GM18511 (cell line): ENCODE data around the gene PSMA5.
A peak's percentile ranks its signal among the peaks of the same experiment; 100 is the strongest.
"Not testable (repeated sequence)": the region's sequence is repeated elsewhere in the genome, so short reads cannot be mapped to it uniquely, and the experiment has no call there.

ENCODE experiments used
- ATAC-seq: cut with Tn5 transposase; IDR thresholded peaks from one replicate; pipeline ENCODE4 v1.9.1; 2021; ENCODE audit warnings: mild to moderate bottlenecking, moderate library complexity; ENCODE audit not compliant: unreplicated experiment

PSMA5 gene

GRCh38 chr1:109392788-109393616, 33.2 kb downstream of the PSMA5 start:
- no peak for ATAC-seq

GRCh38 chr1:109392037-109392787, 34.0 kb downstream of the PSMA5 start:
- peak; percentile 24 for ATAC-seq

- peak; percentile 89 for ATAC-seq
These were observed 34.6 kb downstream of the PSMA5 start for GRCh38 chr1:109391626-109392025.

- ATAC-seq: no peak
These were observed 35.1 kb downstream of the PSMA5 start for GRCh38 chr1:109391157-109391556.

- ATAC-seq: no peak
These were observed 36.5 kb downstream of the PSMA5 start for GRCh38 chr1:109389638-109390341.

GRCh38 chr1:109388884-109389637, 37.2 kb downstream of the PSMA5 start:
- ATAC-seq: no peak

- no peak for ATAC-seq
These were observed 38.0 kb downstream of the PSMA5 start for GRCh38 chr1:109388208-109388711.

GRCh38 chr1:109386054-109386717, 40.1 kb downstream of the PSMA5 start:
- no peak for ATAC-seq

GRCh38 chr1:109385417-109385816, 40.8 kb downstream of the PSMA5 start:
- ATAC-seq: no peak

- ATAC-seq: no peak
These were observed 42.4 kb downstream of the PSMA5 start for GRCh38 chr1:109383854-109384253.

GRCh38 chr1:109383087-109383779, 43.0 kb downstream of the PSMA5 start:
- ATAC-seq: no peak

- no peak for ATAC-seq
These were observed 44.7 kb downstream of the PSMA5 start for GRCh38 chr1:109381573-109381972.

- no peak for ATAC-seq
These were observed 46.3 kb downstream of the PSMA5 start for GRCh38 chr1:109379907-109380306.

GRCh38 chr1:109379422-109379821, 46.8 kb downstream of the PSMA5 start:
- no peak for ATAC-seq

- ATAC-seq: no peak
These were observed 48.5 kb downstream of the PSMA5 start for GRCh38 chr1:109377698-109378097.

- not testable (repeated sequence) for ATAC-seq
These were observed 52.6 kb downstream of the PSMA5 start for GRCh38 chr1:109373696-109374095.

- ATAC-seq: no peak
These were observed 53.1 kb downstream of the PSMA5 start for GRCh38 chr1:109373126-109373525.

- no peak for ATAC-seq
These were observed 54.0 kb downstream of the PSMA5 start for GRCh38 chr1:109372281-109372680.

- no peak for ATAC-seq
These were observed 54.9 kb downstream of the PSMA5 start for GRCh38 chr1:109371341-109371739.
